ENCODE data around the gene TRIM38.
"Not testable (repeated sequence)": the region's sequence is repeated elsewhere in the genome, so short reads cannot be mapped to it uniquely, and the experiment has no call there.

Gene TRIM38

DNA sequence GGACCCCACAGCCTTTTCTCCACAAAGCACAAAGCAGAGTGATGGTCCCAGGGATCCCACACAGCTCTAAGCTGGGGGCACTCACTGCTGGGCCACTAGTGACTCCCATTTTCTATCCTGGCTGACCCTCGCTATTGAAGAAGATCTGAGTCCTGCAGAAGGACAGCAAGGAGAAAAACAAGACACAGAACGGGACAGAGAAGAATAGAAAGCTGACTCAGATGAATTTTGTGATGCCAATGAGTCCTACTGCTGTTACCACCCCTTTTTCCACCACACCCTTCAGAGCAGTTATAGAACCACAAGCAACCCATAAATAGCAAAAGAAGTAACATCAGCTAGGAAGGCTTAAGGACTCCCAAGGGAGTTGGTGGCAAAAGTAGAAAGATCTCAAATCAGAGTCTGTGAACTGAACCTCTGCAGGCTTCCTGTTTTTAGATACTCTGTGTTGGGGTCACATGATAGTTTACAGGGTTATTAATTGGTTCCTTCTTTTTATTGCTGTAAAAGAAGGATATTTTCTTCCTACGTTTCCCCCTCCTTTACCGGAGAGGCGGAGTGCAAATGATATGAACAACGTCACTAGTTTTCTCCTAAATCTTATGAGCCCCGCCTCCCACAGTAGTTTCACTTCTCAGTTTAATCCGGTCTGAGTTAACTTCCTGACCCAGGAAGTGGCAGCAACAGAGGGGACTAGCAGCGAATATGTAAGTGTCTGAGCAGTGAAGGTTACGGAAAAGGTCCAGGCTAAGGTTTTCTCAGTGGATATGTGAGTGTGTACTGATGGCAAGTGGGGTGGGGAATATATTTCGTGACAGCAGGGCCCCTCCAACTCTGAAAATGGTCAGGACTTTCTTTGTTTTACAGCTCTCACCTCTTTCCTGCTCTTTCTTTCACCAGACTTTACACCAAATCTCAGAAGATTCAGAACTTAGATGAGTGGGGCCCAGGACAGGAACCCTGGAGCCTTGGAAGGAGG is at the start of gene TRIM38:
Gene TRIM38 (plus strand): TSS at position 654 of the 979 bp plus-strand sequence. CDS start 3,721 bp downstream, outside the sequence.
- DNase-seq, result peak; percentile 56

DNA sequence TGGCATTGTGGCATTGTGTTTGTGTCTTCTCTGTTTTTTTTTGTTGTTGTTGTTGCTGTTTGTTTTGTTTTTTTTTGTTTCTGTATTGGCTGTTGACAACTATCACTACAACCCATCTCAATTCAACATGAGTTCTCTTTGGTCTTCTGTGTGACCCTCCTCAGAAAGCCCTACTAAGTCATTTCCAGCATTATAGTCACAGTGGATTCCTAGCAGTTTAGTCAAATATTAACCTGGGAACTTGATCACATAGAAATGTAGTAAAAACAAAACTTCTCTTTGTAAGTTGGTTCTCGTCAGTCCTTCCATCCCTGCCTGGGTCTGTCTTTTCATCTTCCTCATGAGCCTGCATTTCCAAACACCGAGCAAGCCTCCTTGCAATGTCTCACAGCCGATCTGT is 48.9 kb upstream of the TRIM38 start:
- DNase-seq, result no peak

- no peak for DNase-seq
These were observed 46.3 kb upstream of the TRIM38 start for GRCh38 chr6:25916330-25916729.

- DNase-seq, result no peak
These were observed 45.7 kb upstream of the TRIM38 start for GRCh38 chr6:25916789-25917490.

DNA sequence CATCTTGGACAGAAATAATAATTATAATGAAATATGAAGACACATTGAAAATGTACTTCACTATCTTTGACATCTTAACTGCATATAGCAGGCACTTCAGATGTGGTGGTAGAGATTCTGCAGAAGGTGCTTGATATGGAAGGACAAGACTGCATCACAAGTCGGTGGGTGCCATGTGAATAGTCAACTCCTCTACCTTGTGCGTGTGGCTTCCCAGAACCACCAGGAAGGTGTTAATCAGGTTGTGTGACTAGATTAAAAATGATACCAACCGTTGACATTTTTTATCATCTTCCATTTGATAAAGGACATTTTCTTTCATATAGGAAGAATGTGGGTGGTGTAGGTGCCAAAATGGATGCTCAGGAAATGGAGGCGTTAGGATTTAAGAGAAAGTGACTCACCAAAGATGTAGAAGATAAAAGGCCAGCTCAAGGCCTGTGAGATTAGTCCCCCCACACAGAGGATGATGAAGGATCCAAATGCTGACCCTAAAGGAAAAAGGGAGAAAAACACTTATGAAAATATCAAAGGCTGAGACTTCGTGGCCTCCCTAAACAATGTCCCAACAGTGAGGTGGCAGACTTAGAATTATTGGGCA is 44.4 kb upstream of the TRIM38 start:
- DNase-seq, result no peak

GRCh38 chr6:25919657-25920056 is 42.9 kb upstream of the TRIM38 start:
- DNase-seq, result no peak

DNA sequence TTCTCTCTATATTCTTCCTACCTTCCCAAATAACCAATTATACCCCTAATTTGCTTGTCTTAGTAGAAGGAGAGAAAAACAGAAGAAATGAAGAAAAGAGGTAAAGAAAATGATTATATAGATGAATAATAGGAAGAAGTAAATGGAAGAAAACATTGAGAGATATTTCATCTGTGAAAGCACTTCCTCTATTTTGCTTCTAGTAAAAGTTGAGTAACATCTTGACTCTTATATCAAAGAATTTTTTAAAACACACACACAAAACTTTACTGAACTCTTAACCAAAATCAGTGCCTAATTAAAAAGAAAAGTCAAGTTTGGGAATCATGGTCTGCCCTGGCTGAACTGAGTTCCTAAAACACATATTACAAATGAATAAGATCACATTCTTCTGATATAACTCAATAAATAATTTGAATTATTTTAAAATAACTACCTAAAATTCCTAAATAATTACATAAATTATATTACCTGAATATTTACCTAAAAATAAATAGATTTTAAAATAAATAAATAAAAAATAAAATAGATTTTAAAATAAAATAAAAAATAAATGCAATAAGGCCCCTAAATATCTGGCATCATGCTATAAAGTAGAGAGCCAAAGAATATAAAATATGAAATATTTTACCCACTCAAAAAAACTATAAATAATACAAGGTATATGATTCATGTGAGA is 40.9 kb upstream of the TRIM38 start:
- no peak for DNase-seq

GRCh38 chr6:25922301-25922700 is 40.3 kb upstream of the TRIM38 start:
- no peak for DNase-seq

- no peak for DNase-seq
These were observed 36.7 kb upstream of the TRIM38 start for GRCh38 chr6:25925876-25926275.

DNA sequence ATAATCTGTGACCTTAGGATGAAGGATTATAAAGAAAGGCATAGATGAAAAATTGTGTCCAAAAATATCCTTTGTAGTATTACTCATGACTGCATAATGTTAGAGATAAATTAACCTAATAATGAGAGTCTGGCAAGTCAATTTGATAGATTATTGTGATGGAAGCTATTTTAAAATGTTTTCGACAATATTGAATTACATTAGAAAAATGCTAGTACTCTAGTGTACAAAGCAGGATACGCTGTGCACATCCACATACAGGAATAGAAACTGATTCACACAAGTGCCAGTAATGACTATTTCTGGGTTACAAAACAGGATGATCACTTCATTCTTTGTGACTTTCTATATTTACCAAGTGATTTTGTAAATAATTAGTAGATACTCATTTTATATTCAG is 35.4 kb upstream of the TRIM38 start:
- DNase-seq, result no peak

DNA sequence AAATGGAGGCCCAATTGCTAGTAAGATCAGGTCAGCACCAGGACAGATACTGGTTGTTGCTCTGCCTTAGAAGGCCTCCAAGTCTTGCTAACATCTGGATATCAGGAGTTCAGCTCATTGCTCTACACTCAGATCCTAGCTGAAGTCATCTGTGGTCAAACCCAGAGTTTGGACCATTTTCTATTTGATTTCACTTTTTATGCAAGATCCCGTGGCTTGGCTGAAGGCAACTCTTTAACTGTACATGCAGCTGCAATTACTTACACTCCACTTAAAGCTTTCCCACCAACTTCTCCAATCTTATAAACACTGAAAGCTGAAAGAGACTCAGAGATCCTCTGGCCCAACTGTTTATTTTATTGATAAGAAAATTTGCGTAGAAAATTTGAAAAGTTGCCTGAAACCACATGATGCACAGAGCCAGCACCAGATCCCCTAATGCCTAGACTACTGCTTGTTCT is 34.8 kb upstream of the TRIM38 start:
- no peak for DNase-seq

GRCh38 chr6:25928562-25929324 is 33.9 kb upstream of the TRIM38 start:
- DNase-seq, result no peak

- DNase-seq, result not testable (repeated sequence)
These were observed 32.8 kb upstream of the TRIM38 start for GRCh38 chr6:25929785-25930184.

DNA sequence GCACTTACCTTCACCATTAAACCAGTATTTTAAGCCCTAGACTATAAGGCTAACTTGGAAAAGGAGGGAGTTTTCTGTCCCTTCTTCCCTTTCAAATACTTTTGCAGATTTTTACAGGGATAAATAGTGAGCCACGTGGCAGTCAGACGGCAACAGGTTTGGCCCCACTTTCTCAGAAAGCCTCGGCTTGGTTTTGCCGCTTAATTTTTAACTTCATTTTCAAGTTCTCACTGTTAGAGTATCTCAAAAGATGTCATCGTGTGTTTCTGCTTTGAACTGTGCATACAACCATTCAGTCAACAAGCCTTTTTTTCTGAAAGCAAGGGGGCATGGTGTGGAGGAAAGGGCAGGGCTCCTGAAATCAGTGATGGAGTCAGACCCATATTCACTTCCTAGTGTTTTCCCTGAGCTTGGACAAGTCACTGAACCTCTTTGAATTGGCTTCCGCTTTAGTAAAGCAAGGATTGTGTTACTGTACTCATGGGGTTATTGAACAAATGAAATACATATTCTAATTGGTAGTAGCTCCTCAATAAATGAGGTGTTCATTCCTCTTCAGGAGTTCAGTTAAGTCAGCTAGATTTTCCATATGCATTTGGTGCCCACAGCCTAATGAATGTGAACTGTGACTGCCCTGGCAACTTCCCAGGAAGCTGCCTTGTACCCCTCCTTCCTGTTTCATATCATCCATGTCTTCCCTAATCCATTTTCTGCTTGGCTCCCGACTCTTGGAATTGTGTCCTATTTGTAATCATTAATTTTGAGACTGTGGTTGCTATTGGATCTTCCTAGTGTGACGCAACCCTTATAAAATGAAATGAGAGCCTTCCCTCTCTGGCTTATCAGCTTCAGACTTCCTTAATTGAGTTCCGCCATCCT is 31.8 kb upstream of the TRIM38 start, which contains the start of gene SLC17A2:
Gene SLC17A2 (minus strand): TSS at position 160 of the 879 bp plus-strand sequence. CDS start 4,895 bp downstream, outside the sequence.
- DNase-seq, result no peak

- no peak for DNase-seq
These were observed 31.2 kb upstream of the TRIM38 start for GRCh38 chr6:25931411-25931709.

DNA sequence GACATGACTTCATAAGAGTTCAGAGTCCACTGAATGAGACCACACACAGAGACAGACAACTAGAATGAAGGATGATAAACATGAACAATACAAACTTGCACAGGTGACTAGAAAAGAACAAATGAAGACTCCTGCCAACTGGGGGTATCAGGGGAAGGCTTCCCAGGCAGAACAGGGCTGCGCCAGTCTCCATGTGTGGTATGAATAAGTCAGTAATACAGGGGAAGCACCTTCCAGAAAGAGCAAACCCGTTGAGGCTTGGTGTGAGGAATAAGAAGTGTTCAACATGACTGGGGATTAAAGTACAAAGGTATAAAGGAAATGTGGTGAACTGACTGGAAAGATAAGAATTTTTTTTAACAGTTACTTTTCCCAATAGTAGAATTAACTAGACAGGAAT is 28.4 kb upstream of the TRIM38 start:
- DNase-seq, result no peak

DNA sequence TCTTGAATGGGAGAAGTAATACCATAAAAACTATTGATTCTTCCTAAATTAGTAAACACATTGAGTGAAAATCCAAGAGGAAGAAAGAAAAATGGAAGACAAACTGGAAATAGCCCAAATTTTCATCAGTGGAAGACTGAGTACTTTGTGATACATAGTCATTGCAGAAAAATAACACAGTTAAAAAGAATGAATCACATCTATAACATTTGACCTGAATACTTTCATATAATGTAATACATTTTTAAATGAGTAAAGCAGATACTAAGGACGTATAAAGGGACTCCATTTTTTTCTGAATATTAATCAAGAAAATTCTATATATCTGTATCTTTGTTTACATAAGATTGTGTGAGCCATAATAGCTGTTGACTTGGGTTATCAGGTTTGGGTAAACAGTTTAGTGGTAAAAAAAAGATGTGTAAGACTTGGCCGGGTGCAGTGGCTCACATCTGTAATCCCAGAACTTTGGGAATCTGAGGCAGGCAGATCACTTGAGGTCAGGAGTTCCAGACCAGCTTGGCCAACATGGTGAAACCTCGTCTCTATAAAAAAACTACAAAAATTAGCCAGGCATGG is 27.8 kb upstream of the TRIM38 start:
- no peak for DNase-seq

GRCh38 chr6:25935953-25936352 is 26.6 kb upstream of the TRIM38 start:
- DNase-seq, result no peak

DNA sequence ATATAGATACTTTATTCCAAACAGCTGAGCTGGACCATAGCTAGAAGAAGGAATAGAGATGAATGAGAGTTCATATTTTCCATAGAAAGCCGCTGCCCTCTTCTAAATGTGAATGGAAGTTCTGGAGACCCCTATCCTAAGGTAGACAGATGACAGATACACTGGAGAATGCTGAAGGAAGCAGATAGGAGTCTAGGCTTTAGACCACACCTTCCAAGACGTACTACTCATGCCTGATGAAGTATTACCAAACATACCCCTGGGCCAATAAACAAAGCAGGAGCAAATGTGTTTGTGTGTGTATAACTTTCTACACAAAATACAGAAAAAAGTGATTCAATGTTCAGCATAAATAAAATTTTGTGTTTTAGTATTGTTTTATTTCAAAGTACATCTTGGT is 23.0 kb upstream of the TRIM38 start:
- no peak for DNase-seq

GRCh38 chr6:25942561-25943147 is 19.9 kb upstream of the TRIM38 start:
- DNase-seq, result no peak

Measured in islet precursor cell (in vitro differentiated cells).